ENCODE results near the gene TRIM69.
A peak's percentile ranks its signal among the peaks of the same experiment; 100 is the strongest.
"Not testable (repeated sequence)": the region's sequence is repeated elsewhere in the genome, so short reads cannot be mapped to it uniquely, and the experiment has no call there.

TRIM69 gene

GRCh38 chr15:44753345-44753744 is 17.0 kb downstream of the TRIM69 start:
- no peak for DNase-seq

GRCh38 chr15:44763187-44763586 is 26.9 kb downstream of the TRIM69 start:
- peak; percentile 0 for DNase-seq

- DNase-seq, result no peak
Measured at GRCh38 chr15:44763848-44764247, 27.5 kb downstream of the TRIM69 start.

GRCh38 chr15:44765036-44765435 is 28.7 kb downstream of the TRIM69 start:
- no peak for DNase-seq

- DNase-seq, result peak; percentile 42
Measured at GRCh38 chr15:44769521-44769920, 33.2 kb downstream of the TRIM69 start.

GRCh38 chr15:44770715-44771114 is 34.4 kb downstream of the TRIM69 start:
- DNase-seq, result not testable (repeated sequence)

GRCh38 chr15:44775953-44776352 is 39.6 kb downstream of the TRIM69 start:
- peak; percentile 70 for DNase-seq

GRCh38 chr15:44779761-44780160 is 43.4 kb downstream of the TRIM69 start:
- no peak for DNase-seq

- DNase-seq, result no peak
Measured at GRCh38 chr15:44780608-44781007, 44.3 kb downstream of the TRIM69 start.

- DNase-seq, result no peak
Measured at GRCh38 chr15:44781128-44781810, 44.9 kb downstream of the TRIM69 start.

- DNase-seq, result no peak
Measured at GRCh38 chr15:44782516-44782915, 46.2 kb downstream of the TRIM69 start.

- DNase-seq, result not testable (repeated sequence)
Measured at GRCh38 chr15:44784918-44785274, 48.6 kb downstream of the TRIM69 start.

- no peak for DNase-seq
Measured at GRCh38 chr15:44788748-44789147, 52.4 kb downstream of the TRIM69 start.

GRCh38 chr15:44790215-44790614 is 53.9 kb downstream of the TRIM69 start:
- DNase-seq, result no peak

- no peak for DNase-seq
Measured at GRCh38 chr15:44790656-44791055, 54.3 kb downstream of the TRIM69 start.

GRCh38 chr15:44792715-44793114 is 56.4 kb downstream of the TRIM69 start:
- DNase-seq, result no peak

GRCh38 chr15:44794072-44794471 is 57.7 kb downstream of the TRIM69 start:
- no peak for DNase-seq

GRCh38 chr15:44796508-44796907 is 60.2 kb downstream of the TRIM69 start:
- DNase-seq, result no peak

GRCh38 chr15:44798826-44799225 is 62.5 kb downstream of the TRIM69 start:
- no peak for DNase-seq

- DNase-seq, result no peak
Measured at GRCh38 chr15:44801364-44801763, 65.0 kb downstream of the TRIM69 start.

GRCh38 chr15:44801797-44802196 is 65.5 kb downstream of the TRIM69 start:
- no peak for DNase-seq

GRCh38 chr15:44802336-44802735 is 66.0 kb downstream of the TRIM69 start:
- no peak for DNase-seq

- DNase-seq, result no peak
Measured at GRCh38 chr15:44804298-44805046, 68.1 kb downstream of the TRIM69 start.

- no peak for DNase-seq
Measured at GRCh38 chr15:44808557-44808956, 72.2 kb downstream of the TRIM69 start.

- DNase-seq, result no peak
Measured at GRCh38 chr15:44810237-44810636, 73.9 kb downstream of the TRIM69 start.

Measured in NCI-H1105 treated with DMSO at 0.1 percent for 48 hours (cell line).